ENCODE results near the gene ZNF22.

ZNF22 gene

DNA sequence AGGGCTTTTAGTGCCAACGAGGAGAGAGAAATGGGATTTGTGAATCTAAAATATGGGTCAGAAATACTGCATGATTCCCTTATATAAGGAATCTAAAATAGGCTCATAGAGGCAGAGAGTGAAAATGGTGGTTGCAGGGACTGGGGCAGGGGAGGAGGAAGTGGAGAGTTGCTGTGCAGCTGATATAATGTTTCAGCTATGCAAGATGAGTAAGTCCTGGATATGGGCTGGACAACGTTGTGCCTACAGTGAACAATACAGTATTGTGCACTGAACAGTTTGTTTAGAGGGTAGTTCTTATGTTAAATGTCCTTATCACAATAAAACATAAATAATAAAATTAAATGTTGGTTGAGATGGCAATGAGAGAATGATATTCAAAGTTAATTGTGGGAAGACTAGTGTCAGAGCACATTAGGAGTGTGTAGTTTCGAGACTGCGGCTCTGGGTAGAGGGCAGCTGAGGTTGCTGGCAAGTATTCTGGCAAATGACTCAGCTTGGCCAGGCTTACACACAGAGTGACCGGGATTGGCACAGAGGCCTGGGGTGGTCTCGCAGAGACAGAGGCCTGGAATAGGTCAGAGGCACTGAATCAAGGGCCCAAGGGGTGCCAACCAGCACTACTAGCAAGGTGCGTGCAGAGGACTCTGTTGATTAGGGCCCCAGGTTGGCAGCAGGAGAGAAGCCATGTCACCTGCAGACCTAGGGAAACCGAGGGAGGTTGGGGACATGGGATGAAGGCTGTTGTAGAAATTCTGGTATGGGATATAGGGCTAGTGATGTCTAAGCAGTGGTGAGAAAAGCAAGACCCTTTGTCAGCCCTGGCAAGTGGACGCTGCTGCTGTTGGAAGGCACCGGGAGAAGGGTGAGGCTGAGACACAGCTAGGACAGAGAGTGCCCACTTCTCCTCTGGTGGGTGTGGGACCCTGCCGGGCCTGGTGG is 19.3 kb upstream of the ZNF22 start:
- TF ChIP-seq, protein P1, sequence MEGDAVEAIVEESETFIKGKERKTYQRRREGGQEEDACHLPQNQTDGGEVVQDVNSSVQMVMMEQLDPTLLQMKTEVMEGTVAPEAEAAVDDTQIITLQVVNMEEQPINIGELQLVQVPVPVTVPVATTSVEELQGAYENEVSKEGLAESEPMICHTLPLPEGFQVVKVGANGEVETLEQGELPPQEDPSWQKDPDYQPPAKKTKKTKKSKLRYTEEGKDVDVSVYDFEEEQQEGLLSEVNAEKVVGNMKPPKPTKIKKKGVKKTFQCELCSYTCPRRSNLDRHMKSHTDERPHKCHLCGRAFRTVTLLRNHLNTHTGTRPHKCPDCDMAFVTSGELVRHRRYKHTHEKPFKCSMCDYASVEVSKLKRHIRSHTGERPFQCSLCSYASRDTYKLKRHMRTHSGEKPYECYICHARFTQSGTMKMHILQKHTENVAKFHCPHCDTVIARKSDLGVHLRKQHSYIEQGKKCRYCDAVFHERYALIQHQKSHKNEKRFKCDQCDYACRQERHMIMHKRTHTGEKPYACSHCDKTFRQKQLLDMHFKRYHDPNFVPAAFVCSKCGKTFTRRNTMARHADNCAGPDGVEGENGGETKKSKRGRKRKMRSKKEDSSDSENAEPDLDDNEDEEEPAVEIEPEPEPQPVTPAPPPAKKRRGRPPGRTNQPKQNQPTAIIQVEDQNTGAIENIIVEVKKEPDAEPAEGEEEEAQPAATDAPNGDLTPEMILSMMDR (IDR thresholded peaks at IDR 0.05; ENCODE audit: low read depth, low read length) = no peak
- in situ Hi-C loops (cut with HindIII; ENCODE audit: low sequenced_read_pairs) = no loop called here
- no peak overlapping the region for H3K4me3 ChIP-seq (ENCODE audit: low read depth, low read length)
- DNase-seq (ENCODE audit: low read depth, low spot score) = peak; percentile 93

DNA sequence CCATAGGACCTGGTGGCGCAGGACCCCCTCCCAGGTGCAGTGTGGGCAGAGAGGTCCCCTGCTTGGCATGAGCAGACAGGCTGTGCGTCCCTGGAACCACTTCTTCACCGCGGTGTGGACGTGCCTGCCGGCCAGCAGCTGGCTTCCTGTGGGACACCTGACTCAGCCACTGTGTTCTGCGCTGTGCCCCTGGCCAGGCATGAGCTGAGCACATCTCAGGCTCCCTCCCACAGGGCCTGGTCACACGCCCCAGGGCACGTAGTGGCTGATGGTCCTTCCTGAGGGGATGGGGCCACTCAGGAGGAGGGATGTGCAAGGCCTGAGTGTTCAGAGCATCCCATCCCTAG is 18.6 kb upstream of the ZNF22 start:
- in situ Hi-C loops (cut with HindIII; ENCODE audit: low sequenced_read_pairs) = no loop called here

DNA sequence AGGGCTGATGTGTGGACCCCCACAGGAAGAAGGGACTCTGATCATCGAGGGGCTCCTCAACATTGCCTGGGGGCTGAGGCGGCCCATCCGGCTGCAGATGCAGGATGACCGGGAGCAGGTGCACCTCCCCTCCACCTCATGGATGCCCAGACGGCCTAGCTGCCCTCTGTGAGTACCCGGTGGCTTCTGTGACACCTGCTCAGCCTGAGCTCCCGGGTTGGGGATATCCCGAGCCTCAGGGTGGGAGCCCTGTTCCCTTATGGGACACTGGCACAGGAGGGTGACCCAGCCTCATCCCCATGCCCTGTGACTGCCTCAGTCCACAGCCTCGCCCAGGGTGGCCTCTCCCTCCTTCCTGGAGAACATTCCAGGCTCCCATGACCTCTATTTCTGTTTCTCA is 18.2 kb upstream of the ZNF22 start:
- in situ Hi-C loops (cut with HindIII; ENCODE audit: low sequenced_read_pairs) = no loop called here
- H3K4me3 ChIP-seq (ENCODE audit: low read depth, low read length) = no peak overlapping the region
- TF ChIP-seq, protein P1 (IDR thresholded peaks at IDR 0.05; ENCODE audit: low read depth, low read length) = no peak
- DNase-seq (ENCODE audit: low read depth, low spot score) = no peak

More for the DNA sequence above, 18.6 kb upstream of the ZNF22 start:
- TF ChIP-seq, protein P1 (IDR thresholded peaks at IDR 0.05; ENCODE audit: low read depth, low read length) = no peak
- peak; percentile 55 for DNase-seq (ENCODE audit: low read depth, low spot score)
- H3K4me3 ChIP-seq (ENCODE audit: low read depth, low read length) = no peak overlapping the region

DNA sequence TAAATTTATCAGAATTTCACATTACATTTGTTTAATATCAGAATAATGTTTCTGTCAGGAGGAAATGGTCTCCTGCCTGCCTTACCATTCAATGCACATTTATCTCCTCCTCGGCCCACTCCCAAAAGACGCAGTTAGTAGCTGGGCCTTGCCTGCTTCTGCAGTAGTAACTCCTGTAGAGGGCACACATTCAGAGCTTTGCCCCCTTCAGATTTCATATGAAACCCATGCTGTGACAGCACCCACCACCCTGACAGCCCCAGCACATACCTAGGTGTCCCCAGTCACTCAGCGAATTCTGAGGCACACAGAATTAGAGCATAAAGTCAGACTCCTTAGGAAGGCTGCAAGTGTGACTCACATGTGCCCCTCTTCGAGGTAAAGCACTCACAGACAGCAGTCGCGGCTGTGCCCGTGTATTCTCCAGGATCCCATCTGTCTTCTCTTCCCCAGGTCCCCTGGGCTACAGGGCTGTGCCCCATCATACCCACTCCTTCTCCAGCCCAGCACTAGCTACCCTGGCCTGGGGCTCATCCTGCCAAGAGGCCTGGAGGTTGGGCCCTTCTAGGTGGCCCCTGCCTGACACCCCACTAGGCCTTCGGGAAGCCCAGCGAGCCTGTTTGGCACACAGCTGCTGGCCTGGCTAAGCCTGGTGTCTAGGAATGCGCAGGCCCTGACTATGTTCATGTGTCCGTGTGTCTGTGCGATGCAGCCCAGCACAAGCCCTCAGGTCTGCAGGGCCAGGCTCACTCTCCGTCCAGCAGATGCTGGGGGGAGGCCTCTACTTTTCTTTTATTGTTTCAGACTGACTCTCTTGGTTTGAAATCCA is 17.4 kb upstream of the ZNF22 start:
- H3K4me3 ChIP-seq (ENCODE audit: low read depth, low read length) = no peak overlapping the region
- TF ChIP-seq, protein P1 (IDR thresholded peaks at IDR 0.05; ENCODE audit: low read depth, low read length) = no peak
- in situ Hi-C loops (cut with HindIII; ENCODE audit: low sequenced_read_pairs) = no loop called here
- no peak for DNase-seq (ENCODE audit: low read depth, low spot score)

DNA sequence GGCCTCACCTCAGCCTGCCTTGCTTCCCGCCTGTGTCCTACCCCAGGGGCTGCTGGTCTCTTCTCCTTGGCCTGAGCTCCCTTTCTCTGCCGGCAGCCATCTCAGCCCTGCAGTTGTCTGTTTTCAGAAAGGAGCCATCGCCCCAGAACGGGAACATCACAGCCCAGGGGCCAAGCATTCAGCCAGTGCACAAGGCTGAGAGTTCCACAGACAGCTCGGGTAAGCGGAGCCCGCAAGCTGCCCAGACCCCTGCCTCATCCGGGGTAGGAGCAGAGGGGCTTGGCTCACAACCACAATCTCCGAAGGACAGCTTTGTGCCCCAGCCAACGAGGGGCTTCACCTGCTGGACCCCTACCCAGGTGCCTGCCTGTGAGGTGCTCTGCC is 16.8 kb upstream of the ZNF22 start:
- no peak overlapping the region for H3K4me3 ChIP-seq (ENCODE audit: low read depth, low read length)
- in situ Hi-C loops (cut with HindIII; ENCODE audit: low sequenced_read_pairs) = no loop called here
- TF ChIP-seq, protein P1 (IDR thresholded peaks at IDR 0.05; ENCODE audit: low read depth, low read length) = no peak
- no peak for DNase-seq (ENCODE audit: low read depth, low spot score)

DNA sequence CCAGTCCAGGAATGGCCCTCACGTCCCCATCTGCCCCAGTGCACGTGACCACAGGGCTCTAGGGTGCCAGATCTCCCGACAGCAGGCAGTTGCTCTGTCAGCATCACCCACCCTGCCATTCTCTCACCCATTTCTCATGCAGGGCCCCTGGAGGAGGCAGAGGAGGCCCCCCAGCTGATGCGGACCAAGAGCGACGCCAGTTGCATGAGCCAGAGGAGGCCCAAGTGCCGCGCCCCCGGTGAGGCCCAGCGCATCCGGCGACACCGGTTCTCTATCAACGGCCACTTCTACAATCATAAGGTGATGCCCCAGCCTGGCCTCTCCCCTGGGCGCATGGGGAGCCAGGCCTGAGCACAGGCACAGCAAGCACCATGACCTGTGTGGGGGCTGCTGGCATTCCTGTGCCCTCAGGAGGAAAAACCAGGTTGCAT is 16.0 kb upstream of the ZNF22 start:
- no peak overlapping the region for H3K4me3 ChIP-seq (ENCODE audit: low read depth, low read length)
- TF ChIP-seq, protein P1 (IDR thresholded peaks at IDR 0.05; ENCODE audit: low read depth, low read length) = no peak
- DNase-seq (ENCODE audit: low read depth, low spot score) = no peak
- in situ Hi-C loops (cut with HindIII; ENCODE audit: low sequenced_read_pairs) = no loop called here
